PC-3 (cell line): ENCODE results near the gene CRYBG3. TPM values are rescaled to one million over a fixed set of nuclear protein-coding genes. Genes with fewer than 3 reads are reported as not detected.

Experiments
- ATAC-seq: fragments of 200-7000 bp; cut with Tn5 transposase; 2 replicates; pipeline ENCODE4 v1.9.1; 2020; ENCODE audit warnings: mild to moderate bottlenecking, moderate library complexity
- BruUV-seq: library from RNA; stranded (reverse); fragments of 400-500 nt; replicated peaks from 2 replicates; lab custom pipeline; 2021; lab: Mats Ljungman, UMichigan
- CTCF ChIA-PET: fragments of 300-600 bp; sonication (Branson Sonifier 250); formaldehyde crosslinking; loops from one replicate; lab custom pipeline; 2022; ENCODE audit warnings: antibody characterized with exemption; lab: Charles Lee
- POLR2A ChIA-PET: fragments of 300-600 bp; sonication (Branson Sonifier 250); formaldehyde crosslinking; loops from one replicate; lab custom pipeline; 2022; ENCODE audit warnings: antibody characterized with exemption; ENCODE audit not compliant: unreplicated experiment; lab: Charles Lee
- DNase-seq: peaks from one replicate; pipeline ENCODE4 v3.0.0-alpha.2; 2015
- H2AFZ ChIP-seq: fragments of 300-600 bp; sonication (generic); 2 replicates; pipeline ENCODE4 v1.6.0; 2016; ENCODE audit warnings: antibody characterized with exemption, low read length
- H3F3A ChIP-seq: fragments of 300-600 bp; sonication (generic); one replicate; pipeline ENCODE4 v1.6.0; 2017; ENCODE audit warnings: antibody characterized with exemption, low read length, control low read depth, mild to moderate bottlenecking; ENCODE audit not compliant: unreplicated experiment
- H3K27ac ChIP-seq: fragments of 300-600 bp; sonication (generic); 2 replicates; pipeline ENCODE4 v1.5.1; 2016; ENCODE audit warnings: mild to moderate bottlenecking, low read length
- H3K27me3 ChIP-seq: fragments of 300-600 bp; sonication (generic); 2 replicates; pipeline ENCODE4 v1.6.1; 2016; ENCODE audit warnings: low read length, mixed read lengths
- H3K36me3 ChIP-seq: fragments of 300-600 bp; sonication (generic); 2 replicates; pipeline ENCODE4 v1.6.1; 2016; ENCODE audit warnings: low read depth, mixed run types, low read length, mixed read lengths
- H3K4me1 ChIP-seq: fragments of 300-600 bp; sonication (generic); 2 replicates; pipeline ENCODE4 v1.5.1; 2016; ENCODE audit warnings: low read length; ENCODE audit not compliant: insufficient read depth
- H3K4me2 ChIP-seq: fragments of 300-600 bp; sonication (generic); 2 replicates; pipeline ENCODE4 v1.6.0; 2016; ENCODE audit warnings: low read length
- H3K4me3 ChIP-seq: fragments of 300-600 bp; sonication (generic); 2 replicates; pipeline ENCODE4 v1.5.1; 2016; ENCODE audit warnings: mild to moderate bottlenecking, low read length, mixed read lengths
- H3K79me2 ChIP-seq: fragments of 300-600 bp; sonication (generic); 2 replicates; pipeline ENCODE4 v1.6.1; 2017; ENCODE audit warnings: low read length, mixed read lengths
- H3K9ac ChIP-seq: fragments of 300-600 bp; sonication (generic); 2 replicates; pipeline ENCODE4 v1.6.0; 2016; ENCODE audit warnings: mild to moderate bottlenecking, low read length
- H3K9me2 ChIP-seq: fragments of 300-600 bp; sonication (generic); replicated peaks from 2 replicates; pipeline ENCODE4 v1.6.1; 2016; ENCODE audit warnings: mixed run types, low read length, mixed read lengths
- H3K9me3 ChIP-seq: fragments of 300-600 bp; sonication (generic); 2 replicates; pipeline ENCODE4 v1.6.1; 2016; ENCODE audit warnings: low read length, mixed read lengths
- H4K20me1 ChIP-seq: fragments of 300-600 bp; sonication (generic); 2 replicates; pipeline ENCODE4 v1.6.1; 2016; ENCODE audit warnings: low read length, mixed read lengths
- CTCF ChIP-seq: fragments of 300-600 bp; sonication (generic); conservative IDR thresholded peaks from 2 replicates; pipeline ENCODE4 v1.5.1; 2017; ENCODE audit warnings: antibody characterized with exemption, low read depth, mild to moderate bottlenecking, low read length
- EZH2 ChIP-seq: fragments of 300-600 bp; sonication (generic); IDR thresholded peaks from one replicate; pipeline ENCODE4 v1.6.1; 2017; ENCODE audit warnings: antibody characterized with exemption, mild to moderate bottlenecking, low read length; ENCODE audit not compliant: unreplicated experiment
- EZH2phosphoT487 ChIP-seq: fragments of 300-600 bp; sonication (generic); IDR thresholded peaks from 2 replicates; pipeline ENCODE4 v1.6.1; 2018; ENCODE audit warnings: mild to moderate bottlenecking, antibody characterized with exemption, low read length, borderline replicate concordance
- intact Hi-C: fragments of 100-400 bp; cut with micrococcal nuclease; formaldehyde crosslinking; loops from 2 replicates; pipeline ENCODE4 v1.9.0; 2023
- total RNA-seq: library from RNA; depleted of rRNA; stranded (reverse); fragments of >200 nt; gene quantifications from 2 replicates; pipeline ENCODE4 v1.2.3, GENCODE V29; 2014

Gene CRYBG3
- total RNA-seq, 1 experiment from 2014 or later: 11.4 TPM

GRCh38 chr3:97988784-97989568, 167.2 kb downstream of the CRYBG3 start:
- Histone ChIP-seq H3K79me2 (no peaks in the 10 kb centered on the region), H3F3A (no peaks in the 10 kb centered on the region), H3K4me2 (no peak overlapping the region), H3K9me2 (no peaks in the 10 kb centered on the region), H3K4me1 (no peaks in the 10 kb centered on the region), H3K4me3 (no peak overlapping the region), H3K36me3 (no peaks in the 10 kb centered on the region), H2AFZ (no peak overlapping the region), H3K27me3 (peaks cover 15% of the 10 kb centered on the region), H3K27ac (no peak overlapping the region), H4K20me1 (no peaks in the 10 kb centered on the region), H3K9ac (no peak overlapping the region), H3K9me3 (no peaks in the 10 kb centered on the region)
- CTCF ChIA-PET: no interaction called here
- ATAC-seq (no peak), DNase-seq (no peak)
- POLR2A ChIA-PET: no interaction called here
- BruUV-seq: no TSS peak
- intact Hi-C loops: no loop called here
- TF ChIP-seq EZH2 (no peak), CTCF (no peak), EZH2phosphoT487 (no peak)

DNA sequence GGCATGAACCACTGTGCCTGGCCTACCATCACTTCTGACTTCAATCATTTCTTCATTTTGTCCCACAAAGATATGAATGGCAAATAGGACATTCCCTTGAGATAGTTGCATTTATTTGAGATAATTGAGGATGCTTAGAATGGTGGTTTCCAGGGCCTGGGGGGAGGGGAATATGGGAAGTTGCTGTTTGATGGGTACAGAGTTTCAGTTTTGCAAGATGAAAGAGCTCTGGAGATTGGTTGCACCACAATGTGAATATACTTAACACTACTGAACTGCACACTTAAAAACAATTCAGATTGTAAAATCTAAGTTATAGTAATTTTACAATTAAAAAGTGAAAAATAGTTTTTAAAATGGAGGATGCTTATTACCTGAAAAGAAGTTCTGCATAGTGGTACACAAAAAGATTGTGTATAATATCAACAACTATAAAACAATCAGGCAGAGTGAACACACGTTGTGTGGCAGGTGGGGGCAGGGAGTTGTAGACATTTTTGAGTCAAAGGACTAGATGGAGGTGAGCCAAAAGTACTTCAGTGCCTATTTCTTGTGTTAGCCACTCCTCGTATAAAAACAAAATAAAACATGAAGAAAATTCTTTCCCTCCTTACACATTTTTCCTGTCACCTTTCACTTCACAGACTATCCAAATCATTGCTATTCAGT, 168.9 kb downstream of the CRYBG3 start:
- no peak overlapping the region for H3K4me2 ChIP-seq
- H3F3A ChIP-seq: no peaks in the 10 kb centered on the region
- no peaks in the 10 kb centered on the region for H3K79me2 ChIP-seq
- POLR2A ChIA-PET: no interaction called here
- no peak overlapping the region for H3K9ac ChIP-seq
- H3K27me3 ChIP-seq: peaks cover 6% of the 10 kb centered on the region; the same call in 1 of the 2 replicates
- H3K9me3 ChIP-seq: no peaks in the 10 kb centered on the region
- BruUV-seq: no TSS peak
- DNase-seq (no peak), ATAC-seq (no peak)
- no peaks in the 10 kb centered on the region for H4K20me1 ChIP-seq
- H3K4me1 ChIP-seq: no peaks in the 10 kb centered on the region
- no peaks in the 10 kb centered on the region for H3K36me3 ChIP-seq
- intact Hi-C loops: no loop called here
- no peak overlapping the region for H3K27ac ChIP-seq
- TF ChIP-seq EZH2phosphoT487: no peak
- no peak for TF ChIP-seq CTCF
- no peak for TF ChIP-seq EZH2
- no peak overlapping the region for H2AFZ ChIP-seq
- no peaks in the 10 kb centered on the region for H3K9me2 ChIP-seq
- no peak overlapping the region for H3K4me3 ChIP-seq
- CTCF ChIA-PET: interaction anchor here (0.6 kb wide), 1 partner anchor 48 kb away, joined by 3 read pairs; no protein-coding TSS in a partner anchor

DNA sequence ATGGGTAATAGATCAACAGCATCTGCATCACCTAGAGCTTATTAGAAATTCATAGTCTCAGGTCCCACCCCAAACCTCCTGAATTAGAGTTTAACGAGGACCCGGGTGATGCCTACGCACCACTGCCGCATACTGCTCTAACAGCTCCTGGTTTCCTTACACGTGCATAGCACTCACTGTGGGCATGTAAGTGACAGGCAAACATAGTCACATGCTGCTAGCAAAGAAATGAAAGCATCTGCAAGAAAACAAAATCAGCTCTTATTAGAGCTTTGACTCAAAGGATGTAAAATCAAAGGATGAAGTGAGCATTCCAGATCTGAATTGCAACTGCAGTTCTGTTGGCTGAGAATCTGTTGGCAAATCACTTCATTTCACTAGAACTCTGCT, 169.5 kb downstream of the CRYBG3 start:
- Histone ChIP-seq H3K27ac (no peak overlapping the region), H3K9me2 (no peaks in the 10 kb centered on the region), H3K9me3 (no peaks in the 10 kb centered on the region), H2AFZ (no peak overlapping the region), H3K4me3 (no peak overlapping the region), H3K4me2 (no peak overlapping the region), H3K79me2 (no peaks in the 10 kb centered on the region), H3K36me3 (no peaks in the 10 kb centered on the region), H4K20me1 (no peaks in the 10 kb centered on the region), H3K9ac (no peak overlapping the region), H3F3A (no peaks in the 10 kb centered on the region), H3K4me1 (no peaks in the 10 kb centered on the region), H3K27me3 (peaks cover 3% of the 10 kb centered on the region; the same call in 1 of the 2 replicates)
- POLR2A ChIA-PET: no interaction called here
- DNase-seq (no peak), ATAC-seq (no peak)
- intact Hi-C loops: no loop called here
- BruUV-seq: no TSS peak
- no peak for TF ChIP-seq CTCF
- TF ChIP-seq EZH2phosphoT487: no peak
- TF ChIP-seq EZH2: no peak
- CTCF ChIA-PET: no interaction called here
